H1 (cell line): Measurements from ENCODE around the gene RAPGEF5. TPM values are rescaled to one million over a fixed set of nuclear protein-coding genes. Genes with fewer than 3 reads are reported as not detected.

Experiments
- CTCF ChIA-PET: fragments of 300-600 bp; sonication (Branson Sonifier 250); formaldehyde crosslinking; loops from one replicate; lab custom pipeline; 2021; ENCODE audit not compliant: partially characterized antibody; lab: Charles Lee
- POLR2A ChIA-PET: fragments of 300-600 bp; sonication (Branson Sonifier 250); formaldehyde crosslinking; loops from one replicate; lab custom pipeline; 2021; ENCODE audit warnings: inconsistent platforms; ENCODE audit not compliant: partially characterized antibody; lab: Charles Lee
- DNase-seq, 2 experiments: peaks; one replicate each; pipeline versions ENCODE4 v3.0.0 to v3.0.0-alpha.2; 2010 to 2022; ENCODE audit warnings: low spot score in 2 of 2, low read depth in 1 of 2, mixed read lengths in 1 of 2
- FAIRE-seq: peaks from 2 replicates; lab custom pipeline; 2011; peaks lifted over from hg19 to GRCh38; lab: Jason Lieb, UNC
- H2AFZ ChIP-seq: 2 replicates; pipeline ENCODE4 v1.8.1; 2012; ENCODE audit warnings: low read length, inconsistent platforms
- H2AK5ac ChIP-seq: 2 replicates; pipeline ENCODE4 v1.6.1; 2013; ENCODE audit warnings: low read depth, low read length
- H2BK120ac ChIP-seq: replicated peaks from 2 replicates; pipeline ENCODE3; 2013; ENCODE audit warnings: low read depth, low read length, inconsistent platforms
- H2BK12ac ChIP-seq: 2 replicates; pipeline ENCODE4 v1.6.1; 2013; ENCODE audit warnings: low read depth, low read length
- H2BK15ac ChIP-seq: 2 replicates; pipeline ENCODE4 v1.6.1; 2013; ENCODE audit warnings: low read length
- H2BK20ac ChIP-seq: 2 replicates; pipeline ENCODE4 v1.6.1; 2013; ENCODE audit warnings: low read length
- H2BK5ac ChIP-seq: 2 replicates; pipeline ENCODE4 v1.6.1; 2013; ENCODE audit warnings: low read depth, low read length
- H3K14ac ChIP-seq: 2 replicates; pipeline ENCODE4 v1.6.1; 2013; ENCODE audit warnings: inconsistent platforms; ENCODE audit not compliant: insufficient read length
- H3K18ac ChIP-seq: 2 replicates; pipeline ENCODE4 v1.6.1; 2013; ENCODE audit warnings: low read length; ENCODE audit errors: extremely low read depth
- H3K23ac ChIP-seq: 2 replicates; pipeline ENCODE4 v1.6.1; 2013; ENCODE audit warnings: inconsistent platforms; ENCODE audit not compliant: insufficient read length
- H3K23me2 ChIP-seq: 2 replicates; pipeline ENCODE4 v1.6.1; 2013; ENCODE audit warnings: low read depth, low read length
- H3K27ac ChIP-seq: 2 replicates; pipeline ENCODE4 v1.6.1; 2011; ENCODE audit warnings: low read depth, low read length, inconsistent platforms
- H3K27me3 ChIP-seq, 4 experiments: replicated peaks in 1 of 4; 1 replicate in 1 of 4; 2 replicates in 3 of 4; pipeline versions ENCODE4 v1.6.1 to v1.8.1; 2011 to 2013; ENCODE audit warnings: low read length in 3 of 4, mild to moderate bottlenecking in 3 of 4, inconsistent platforms in 2 of 4, mixed read lengths in 2 of 4, moderate library complexity in 1 of 4; ENCODE audit not compliant: control insufficient read depth in 3 of 4, insufficient read depth in 3 of 4; ENCODE audit errors: extremely low read depth in 1 of 4
- H3K36me3 ChIP-seq, 4 experiments: 2 replicates each; pipeline versions ENCODE4 v1.6.1 to v1.8.1; 2011 to 2013; ENCODE audit warnings: mild to moderate bottlenecking in 4 of 4, low read length in 3 of 4, moderate library complexity in 2 of 4, control low read depth in 1 of 4, inconsistent platforms in 1 of 4; ENCODE audit not compliant: insufficient read depth in 4 of 4, control insufficient read depth in 2 of 4
- H3K4ac ChIP-seq: replicated peaks from 2 replicates; pipeline ENCODE3; 2013; ENCODE audit warnings: low read length, low read depth, mixed read lengths, inconsistent platforms; ENCODE audit not compliant: insufficient read length
- H3K4me1 ChIP-seq, 4 experiments: replicated peaks in 1 of 4; 1 replicate in 1 of 4; 2 replicates in 3 of 4; pipeline versions ENCODE4 v1.6.1 to v1.8.1; 2011 to 2013; ENCODE audit warnings: low read length in 3 of 4, inconsistent platforms in 2 of 4, mixed read lengths in 1 of 4; ENCODE audit not compliant: insufficient read depth in 4 of 4, control insufficient read depth in 3 of 4
- H3K4me2 ChIP-seq, 2 experiments: 2 replicates each; pipeline versions ENCODE4 v1.6.1 to v1.8.1; 2011 to 2013; ENCODE audit warnings: low read depth in 2 of 2, low read length in 2 of 2, control low read depth in 1 of 2, inconsistent platforms in 1 of 2, mild to moderate bottlenecking in 1 of 2; ENCODE audit not compliant: insufficient read depth in 1 of 2
- H3K4me3 ChIP-seq, 4 experiments: fragments of 200-600, 300-600 bp in 1 of 4; sonication (generic), shearing (Covaris generic), sonication (Bioruptor Twin) in 1 of 4; 2 replicates each; pipeline versions ENCODE4 v1.5.1 to v1.8.1; 2011 to 2016; ENCODE audit warnings: low read length in 4 of 4, low read depth in 3 of 4, control low read depth in 2 of 4, inconsistent platforms in 2 of 4, mild to moderate bottlenecking in 2 of 4, mixed read lengths in 1 of 4, moderate library complexity in 1 of 4; ENCODE audit not compliant: insufficient read depth in 2 of 4; ENCODE audit errors: extremely low read depth in 1 of 4
- H3K56ac ChIP-seq: replicated peaks from 2 replicates; pipeline ENCODE3; 2013; ENCODE audit warnings: low read depth, mild to moderate bottlenecking, mixed read lengths, low read length, inconsistent platforms; ENCODE audit not compliant: insufficient read length
- H3K79me1 ChIP-seq: 2 replicates; pipeline ENCODE4 v1.6.1; 2013; ENCODE audit warnings: low read depth, low read length, control low read depth
- H3K79me2 ChIP-seq, 2 experiments: 2 replicates each; pipeline versions ENCODE4 v1.6.1 to v1.8.1; 2012 to 2013; ENCODE audit warnings: low read length in 2 of 2, mild to moderate bottlenecking in 2 of 2, inconsistent platforms in 1 of 2; ENCODE audit not compliant: insufficient read depth in 2 of 2, control insufficient read depth in 1 of 2
- H3K9ac ChIP-seq, 4 experiments: replicated peaks in 1 of 4; 1 replicate in 1 of 4; 2 replicates in 3 of 4; pipeline versions ENCODE4 v1.6.1 to v1.8.1; 2011 to 2013; ENCODE audit warnings: low read depth in 3 of 4, low read length in 3 of 4, control low read depth in 2 of 4, mild to moderate bottlenecking in 2 of 4, moderate library complexity in 2 of 4, inconsistent platforms in 1 of 4; ENCODE audit errors: extremely low read depth in 1 of 4
- H3K9me3 ChIP-seq, 2 experiments: 2 replicates each; pipeline versions ENCODE4 v1.6.1 to v1.8.1; 2012 to 2013; ENCODE audit warnings: mild to moderate bottlenecking in 2 of 2, moderate library complexity in 2 of 2, control low read depth in 1 of 2, inconsistent platforms in 1 of 2, low read depth in 1 of 2, low read length in 1 of 2, mixed read lengths in 1 of 2; ENCODE audit not compliant: insufficient read depth in 2 of 2
- H4K20me1 ChIP-seq, 2 experiments: replicated peaks in 1 of 2; 2 replicates each; pipeline versions ENCODE3 to v1.8.1; 2011 to 2013; ENCODE audit warnings: inconsistent platforms in 2 of 2, low read length in 2 of 2, mild to moderate bottlenecking in 1 of 2; ENCODE audit not compliant: insufficient read depth in 2 of 2, control insufficient read depth in 1 of 2
- H4K5ac ChIP-seq: 2 replicates; pipeline ENCODE4 v1.6.1; 2013; ENCODE audit warnings: low read length, low read depth, mixed read lengths, inconsistent platforms; ENCODE audit not compliant: insufficient read length
- H4K8ac ChIP-seq: 2 replicates; pipeline ENCODE4 v1.8.0; 2013; ENCODE audit warnings: mild to moderate bottlenecking, moderate library complexity, low read length, inconsistent platforms; ENCODE audit not compliant: insufficient read depth; ENCODE audit errors: extremely low read depth
- H4K91ac ChIP-seq: replicated peaks from 2 replicates; pipeline ENCODE3; 2013; ENCODE audit warnings: low read length, mixed read lengths, inconsistent platforms; ENCODE audit not compliant: insufficient read length
- ASH2L ChIP-seq: fragments of 200-600, 300-600 bp; sonication (generic); IDR thresholded peaks from one replicate; pipeline ENCODE4 v1.7.1; 2017; ENCODE audit warnings: low read length
- KDM5A ChIP-seq: fragments of 200-600 bp; IDR thresholded peaks from 2 replicates; pipeline ENCODE4 v1.7.1; 2012; ENCODE audit warnings: mild to moderate bottlenecking, low read length, inconsistent platforms, mixed read lengths
- WGBS, 2 experiments: shearing (Covaris generic) in 1 of 2; methylation state at CpG; one replicate each; pipeline versions ENCODE4 v1.1.6 to v1.1.7; 2013 to 2015; ENCODE audit warnings: low lambda C conversion rate in 2 of 2, mixed read lengths in 2 of 2, inconsistent platforms in 1 of 2, low coverage in 1 of 2, missing lambda C conversion rate in 1 of 2; ENCODE audit not compliant: insufficient replicate concordance in 2 of 2, insufficient coverage in 1 of 2, insufficient read length in 1 of 2; ENCODE audit errors: extremely low coverage in 1 of 2, missing lambda C conversion rate in 1 of 2; 5-methylcytosine and 5-hydroxymethylcytosine counted together
- polyA plus RNA-seq, 7 experiments: library from polyadenylated mRNA; depleted of rRNA in 3 of 7; stranded (reverse) in 5 of 7; unstranded in 2 of 7; fragments of >200 nt in 5 of 7; fragments of 200-250 nt in 2 of 7; gene quantifications; 1 replicate in 5 of 7; 2 replicates in 1 of 7; 4 replicates in 1 of 7; pipeline versions ENCODE4 v1.2.1 to v1.2.3, GENCODE V29; 2011 to 2013; ENCODE audit warnings: missing spikeins in 2 of 7, mixed read lengths in 2 of 7
- total RNA-seq: library from RNA; stranded (reverse); fragmentation: NEBNext Ultra II Directional; extraction: Animal tissue kit (Norgen Biotek cat#: 25700); gene quantifications from 2 replicates; pipeline ENCODE4 v1.2.1, GENCODE V29; 2021

Gene RAPGEF5
- total and polyA plus RNA-seq, 2 of the 8 experiments (the other 6 are each of a cell fraction or from before 2014, with no cell fraction given) = 4.4 to 22.9 TPM

- peaks cover 0 to 9% of the 10 kb centered on the region in 2 experiments; a peak in 2 of 4 replicates for H3K9me3 ChIP-seq
- no peak overlapping the region for H3K4ac ChIP-seq
- FAIRE-seq (no peak), DNase-seq (no peak)
- H3K79me2 ChIP-seq = no peaks in the 10 kb centered on the region
- H3K18ac ChIP-seq = no peak overlapping the region
- no peak overlapping the region for H2BK5ac ChIP-seq
- H3K4me2 ChIP-seq = no peak overlapping the region
- no peak overlapping the region for H2BK12ac ChIP-seq
- no peak overlapping the region for H4K5ac ChIP-seq
- no peak overlapping the region for H3K27ac ChIP-seq
- ChIA-PET CTCF (interaction anchor here (0.6 to 2.5 kb wide), 3 partner anchors 12 to 1066 kb away, joined by 3 to 8 read pairs (median 4); no protein-coding TSS in a partner anchor), POLR2A (no interaction called here)
- TF ChIP-seq KDM5A (no peak), ASH2L (no peak)
- no peaks in the 10 kb centered on the region for H4K20me1 ChIP-seq
- H4K8ac ChIP-seq = no peak overlapping the region
- H2BK15ac ChIP-seq = no peak overlapping the region
- no peak overlapping the region for H2AFZ ChIP-seq
- peaks cover 3% of the 10 kb centered on the region; the same call in 1 of the 2 replicates for H3K23me2 ChIP-seq
- H3K27me3 ChIP-seq = peaks cover 0 to 7% (median 6%) of the 10 kb centered on the region in 4 experiments; a peak in 5 of 7 replicates
- no peak overlapping the region for H3K4me3 ChIP-seq
- H3K56ac ChIP-seq = no peak overlapping the region
- H3K36me3 ChIP-seq = no peaks in the 10 kb centered on the region
- WGBS, 2 experiments = 93% methylated on average over 6 of the region's 6 CpGs; no CpG with 5 or more reads in 1 of the 2 experiments
- no peak overlapping the region for H4K91ac ChIP-seq
- H2BK20ac ChIP-seq = no peak overlapping the region
- H3K23ac ChIP-seq = no peak overlapping the region
- H3K79me1 ChIP-seq = no peaks in the 10 kb centered on the region
- H3K14ac ChIP-seq = no peak overlapping the region
- no peak overlapping the region for H2AK5ac ChIP-seq
- H2BK120ac ChIP-seq = no peak overlapping the region
- H3K4me1 ChIP-seq = peaks cover 0 to 3% (median 0%) of the 10 kb centered on the region in 4 experiments; a peak in 2 of 7 replicates
- H3K9ac ChIP-seq = no peak overlapping the region
Measured at GRCh38 chr7:22087861-22088260, 269.1 kb downstream of the RAPGEF5 start.
